Measurements from ENCODE around the gene EME2. TPM values are rescaled to one million over a fixed set of nuclear protein-coding genes. Genes with fewer than 3 reads are reported as not detected.
A peak's percentile ranks its signal among the peaks of the same experiment; 100 is the strongest.

Gene EME2, protein sequence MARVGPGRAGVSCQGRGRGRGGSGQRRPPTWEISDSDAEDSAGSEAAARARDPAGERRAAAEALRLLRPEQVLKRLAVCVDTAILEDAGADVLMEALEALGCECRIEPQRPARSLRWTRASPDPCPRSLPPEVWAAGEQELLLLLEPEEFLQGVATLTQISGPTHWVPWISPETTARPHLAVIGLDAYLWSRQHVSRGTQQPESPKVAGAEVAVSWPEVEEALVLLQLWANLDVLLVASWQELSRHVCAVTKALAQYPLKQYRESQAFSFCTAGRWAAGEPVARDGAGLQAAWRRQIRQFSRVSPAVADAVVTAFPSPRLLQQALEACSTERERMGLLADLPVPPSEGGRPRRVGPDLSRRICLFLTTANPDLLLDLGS
- total RNA-seq: 10 to 100 TPM; 10.8 to 87.0 (median 21.5) TPM

- Histone ChIP-seq H3K36me3 (peaks cover 6 to 51% (median 38%) of the 10 kb centered on the region in 4 donors), H3K4me1 (peaks cover 31 to 52% (median 37%) of the 10 kb centered on the region in 4 donors), H3K27ac (peak within 1 kb of the TSS; percentile 89 to 98 (median 94)), H3K27me3 (no peaks in the 10 kb centered on the region), H3K4me3 (peak within 1 kb of the TSS; percentile 74 to 99 (median 98)), H3K9me3 (no peaks in the 10 kb centered on the region)
- 1% methylated on average over 27 to 48 of the region's 53 CpGs for WGBS, 2 donors
- peak in 1 of 2 donors; percentile 0 for ATAC-seq (ENCODE audit: low FRiP score in 2 of 2)
- TF ChIP-seq POLR2A (IDR thresholded peaks at IDR 0.05) (no peak), POLR2AphosphoS5 (IDR thresholded peaks at IDR 0.05) (no peak), EP300 (IDR thresholded peaks at IDR 0.05) (no peak), CTCF (IDR thresholded peaks at IDR 0.05) (no peak)
- peak in 1 of 2 donors; percentile 75 for DNase-seq
These were observed at the start of gene EME2 for GRCh38 chr16:1772362-1772907. Gene EME2, plus strand, starts transcription at chr16:1772810. Its CDS starts 418 bp downstream, at chr16:1773228.

DNA sequence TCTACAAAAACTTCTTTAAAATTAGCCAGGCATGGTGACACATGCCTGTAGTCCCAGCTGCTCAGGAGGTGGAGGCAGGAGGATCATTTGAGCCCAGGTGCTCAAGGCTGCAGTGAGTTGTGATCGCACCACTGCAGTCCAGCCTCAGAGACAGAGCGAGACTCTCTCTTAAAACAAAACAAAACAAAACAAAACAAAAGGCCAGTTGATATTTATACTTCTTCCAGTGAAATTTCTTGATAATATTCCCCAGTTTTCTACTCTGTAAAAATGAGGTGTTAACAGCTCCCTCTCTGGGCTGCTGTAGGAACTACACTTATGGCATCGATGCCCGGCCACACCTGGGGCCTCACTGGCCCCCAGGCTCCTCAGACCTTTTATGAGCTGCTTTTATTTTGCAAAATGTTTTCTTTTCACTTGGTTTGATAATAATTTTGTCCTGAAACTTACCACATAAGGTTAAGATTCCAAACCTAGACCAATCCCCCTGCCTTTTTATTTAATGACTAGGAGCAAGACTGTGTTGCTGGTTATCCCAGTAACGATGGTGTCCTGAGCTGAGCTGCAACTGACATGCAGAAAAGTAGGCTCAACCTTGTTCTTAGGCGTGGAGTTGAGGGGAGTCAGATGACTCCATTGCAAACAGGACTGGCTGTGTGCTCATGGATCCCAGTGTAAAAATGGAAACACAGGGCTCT is 49.0 kb upstream of the EME2 start:
- no peaks in the 10 kb centered on the region for H3K9me3 ChIP-seq
- WGBS, 2 donors: 62 to 64% methylated on average over 6 of the region's 6 CpGs
- H3K27me3 ChIP-seq: no peaks in the 10 kb centered on the region
- DNase-seq: peak in 1 of 2 donors; percentile 38
- no peak for TF ChIP-seq POLR2AphosphoS5 (IDR thresholded peaks at IDR 0.05)
- peak in 5 of 6 experiments; percentile 58 to 86 (median 60) for TF ChIP-seq CTCF (IDR thresholded peaks at IDR 0.05)
- peaks cover 22 to 46% (median 32%) of the 10 kb centered on the region in 4 donors for H3K4me1 ChIP-seq
- peak overlapping the region in 3 of 4 donors; percentile 19 to 78 (median 53) for H3K27ac ChIP-seq
- ATAC-seq (ENCODE audit: low FRiP score in 2 of 2): peak in 1 of 2 donors; percentile 56
- no peak overlapping the region for H3K4me3 ChIP-seq
- H3K36me3 ChIP-seq: peaks cover 0 to 42% (median 28%) of the 10 kb centered on the region in 4 donors

GRCh38 chr16:1724491-1724890 is 48.1 kb upstream of the EME2 start:
- H3K27ac ChIP-seq: no peak overlapping the region
- no peaks in the 10 kb centered on the region for H3K27me3 ChIP-seq
- 92 to 94% methylated on average over 12 of the region's 12 CpGs for WGBS, 2 donors
- peak in 1 of 2 donors; percentile 38 for DNase-seq
- ATAC-seq (ENCODE audit: low FRiP score in 2 of 2): no peak
- no peak for TF ChIP-seq POLR2AphosphoS5 (IDR thresholded peaks at IDR 0.05)
- TF ChIP-seq CTCF (IDR thresholded peaks at IDR 0.05): no peak
- no peak for TF ChIP-seq POLR2A (IDR thresholded peaks at IDR 0.05)
- TF ChIP-seq EP300 (IDR thresholded peaks at IDR 0.05): no peak
- H3K36me3 ChIP-seq: peaks cover 7 to 51% (median 37%) of the 10 kb centered on the region in 4 donors
- no peak overlapping the region for H3K4me3 ChIP-seq
- H3K4me1 ChIP-seq: peaks cover 22 to 45% (median 29%) of the 10 kb centered on the region in 4 donors
- no peaks in the 10 kb centered on the region for H3K9me3 ChIP-seq

GRCh38 chr16:1726661-1727502 is 45.7 kb upstream of the EME2 start:
- Histone ChIP-seq H3K4me1 (peaks cover 17 to 22% (median 18%) of the 10 kb centered on the region in 4 donors), H3K27me3 (no peaks in the 10 kb centered on the region), H3K9me3 (no peaks in the 10 kb centered on the region), H3K4me3 (no peak overlapping the region), H3K27ac (no peak overlapping the region), H3K36me3 (peaks cover 8 to 68% (median 44%) of the 10 kb centered on the region in 4 donors)
- peak in 1 of 2 donors; percentile 64 for DNase-seq
- ATAC-seq (ENCODE audit: low FRiP score in 2 of 2): no peak
- TF ChIP-seq POLR2AphosphoS5 (IDR thresholded peaks at IDR 0.05) (no peak), POLR2A (IDR thresholded peaks at IDR 0.05) (no peak), CTCF (IDR thresholded peaks at IDR 0.05) (no peak), EP300 (IDR thresholded peaks at IDR 0.05) (no peak)
- 94 to 96% methylated on average over 28 to 32 of the region's 32 CpGs for WGBS, 2 donors

Measured in upper lobe of left lung (tissue), 6 donors.